Ascending aorta (tissue), 2 donors: ENCODE results near the gene ABCC4. TPM values are rescaled to one million over a fixed set of nuclear protein-coding genes. Genes with fewer than 3 reads are reported as not detected.

Experiments
- DNase-seq, 2 donors: peaks; one replicate each; pipeline ENCODE4 v3.0.0-alpha.2; 2019; ENCODE audit warnings: low spot score in 2 of 2
- H3K27ac ChIP-seq, 2 donors: fragments of 200-600 bp; sonication (generic); one replicate each; pipeline ENCODE4 v1.5.1; 2016 to 2017; ENCODE audit warnings: mild to moderate bottlenecking in 1 of 2
- H3K27me3 ChIP-seq: fragments of 200-600 bp; sonication (generic); one replicate; pipeline ENCODE4 v1.5.1; 2017
- H3K36me3 ChIP-seq, 2 donors: fragments of 200-600 bp; sonication (generic); one replicate each; pipeline ENCODE4 v1.5.1; 2016
- H3K4me1 ChIP-seq, 2 donors: fragments of 200-600 bp; sonication (generic); one replicate each; pipeline ENCODE4 v1.5.1; 2016 to 2017; ENCODE audit warnings: mild to moderate bottlenecking in 1 of 2
- H3K4me3 ChIP-seq, 2 donors: fragments of 200-600 bp; sonication (generic); one replicate each; pipeline ENCODE4 v1.5.1; 2016 to 2017; ENCODE audit warnings: mild to moderate bottlenecking in 1 of 2
- H3K9me3 ChIP-seq, 2 donors: fragments of 200-600 bp; sonication (generic); one replicate each; pipeline ENCODE4 v1.5.1; 2016
- intact Hi-C: fragments of 100-400 bp; cut with DNase I; formaldehyde crosslinking; loops from one replicate; pipeline ENCODE4 v1.15.1; 2023
- total RNA-seq: library from RNA; depleted of rRNA; stranded (reverse); fragments of >200 nt; gene quantifications from one replicate; pipeline ENCODE4 v1.1.0, GENCODE V29; 2016
- TF ChIP-seq, protein P1 (sequence below), 3 experiments: fragments of 200-600 bp in 2 of 3; fragments of 450-650 bp in 1 of 3; sonication (generic) in 2 of 3; IDR thresholded peaks; one replicate each; pipeline ENCODE4 v1.5.1; 2016 to 2019; ENCODE audit warnings: antibody characterized with exemption in 3 of 3, mild to moderate bottlenecking in 1 of 3, moderate library complexity in 1 of 3

The ABCC4 gene
- total RNA-seq, 1 donor from 2014 or later = 6.7 TPM

DNA sequence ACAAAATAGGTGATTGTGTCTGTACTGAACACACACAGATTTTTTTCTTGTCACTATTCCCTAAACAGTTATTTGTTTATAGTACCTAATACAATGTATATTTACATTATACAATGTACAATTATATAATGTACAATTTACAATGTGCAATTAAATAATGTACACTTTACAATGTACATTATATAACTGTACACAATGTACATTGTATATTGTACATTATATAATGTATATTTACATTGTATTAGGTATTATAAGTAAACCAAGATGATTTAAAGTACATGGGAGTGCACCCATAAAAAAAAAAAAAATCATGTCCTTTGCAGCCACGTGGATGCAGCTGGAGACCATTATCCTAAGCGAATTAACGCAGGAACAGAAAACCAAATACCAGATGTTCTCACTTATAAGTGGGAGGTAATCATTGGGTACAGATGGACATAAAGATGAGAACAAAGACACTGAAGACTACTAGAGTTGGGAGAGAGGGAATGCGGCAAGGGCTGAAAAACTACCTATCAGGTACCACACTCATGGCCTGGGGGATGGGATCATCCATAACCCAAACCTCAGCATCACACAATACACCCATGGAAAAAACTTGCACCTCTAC lies 68.1 kb downstream of the ABCC4 start:
- Histone ChIP-seq H3K36me3 (no peaks in the 10 kb centered on the region), H3K4me3 (no peak overlapping the region), H3K27me3 (no peaks in the 10 kb centered on the region), H3K4me1 (no peaks in the 10 kb centered on the region), H3K27ac (no peak overlapping the region), H3K9me3 (no peaks in the 10 kb centered on the region)
- DNase-seq = no peak
- intact Hi-C loops = no loop called here
- TF ChIP-seq, protein P1, sequence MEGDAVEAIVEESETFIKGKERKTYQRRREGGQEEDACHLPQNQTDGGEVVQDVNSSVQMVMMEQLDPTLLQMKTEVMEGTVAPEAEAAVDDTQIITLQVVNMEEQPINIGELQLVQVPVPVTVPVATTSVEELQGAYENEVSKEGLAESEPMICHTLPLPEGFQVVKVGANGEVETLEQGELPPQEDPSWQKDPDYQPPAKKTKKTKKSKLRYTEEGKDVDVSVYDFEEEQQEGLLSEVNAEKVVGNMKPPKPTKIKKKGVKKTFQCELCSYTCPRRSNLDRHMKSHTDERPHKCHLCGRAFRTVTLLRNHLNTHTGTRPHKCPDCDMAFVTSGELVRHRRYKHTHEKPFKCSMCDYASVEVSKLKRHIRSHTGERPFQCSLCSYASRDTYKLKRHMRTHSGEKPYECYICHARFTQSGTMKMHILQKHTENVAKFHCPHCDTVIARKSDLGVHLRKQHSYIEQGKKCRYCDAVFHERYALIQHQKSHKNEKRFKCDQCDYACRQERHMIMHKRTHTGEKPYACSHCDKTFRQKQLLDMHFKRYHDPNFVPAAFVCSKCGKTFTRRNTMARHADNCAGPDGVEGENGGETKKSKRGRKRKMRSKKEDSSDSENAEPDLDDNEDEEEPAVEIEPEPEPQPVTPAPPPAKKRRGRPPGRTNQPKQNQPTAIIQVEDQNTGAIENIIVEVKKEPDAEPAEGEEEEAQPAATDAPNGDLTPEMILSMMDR (IDR thresholded peaks at IDR 0.05) = no peak

DNA sequence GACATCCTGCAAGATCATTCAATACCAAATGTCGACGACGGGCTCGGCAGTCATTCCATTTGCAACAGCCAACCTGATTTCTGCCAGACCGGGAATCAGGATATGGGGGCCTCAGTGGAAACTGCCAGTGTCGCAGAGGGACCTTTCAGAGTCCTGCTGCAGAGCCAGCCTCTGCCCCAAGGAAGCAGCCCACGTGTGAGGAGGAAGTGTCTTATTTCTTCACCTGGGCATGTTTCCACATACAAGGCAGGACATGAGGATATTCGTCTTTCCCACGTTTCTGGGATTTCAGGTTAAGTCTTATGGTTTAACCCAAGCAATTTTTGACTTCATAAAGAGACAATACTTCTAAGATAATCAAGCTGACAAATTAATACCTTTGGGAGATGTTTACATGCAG lies 69.9 kb downstream of the ABCC4 start:
- H3K36me3 ChIP-seq = no peaks in the 10 kb centered on the region

DNA sequence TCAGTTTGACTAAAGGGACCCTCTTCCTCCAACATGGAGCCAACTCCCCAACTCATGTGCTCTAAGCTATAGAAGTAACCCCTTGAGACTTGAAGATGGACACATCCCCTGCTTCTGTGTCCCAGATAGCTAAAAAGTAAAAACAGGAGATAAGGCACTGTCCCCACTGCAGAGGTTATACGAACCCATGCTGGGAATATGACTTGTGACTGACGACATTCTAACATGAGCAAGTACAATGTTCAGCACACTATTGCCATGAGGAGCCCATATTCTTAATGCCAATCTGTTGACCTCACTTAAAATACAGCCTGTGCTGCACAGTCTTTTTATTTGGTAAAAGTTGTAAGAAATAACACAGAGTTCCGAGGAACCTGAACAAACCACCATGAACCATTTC lies 71.4 kb downstream of the ABCC4 start:
- H3K36me3 ChIP-seq = no peaks in the 10 kb centered on the region
- intact Hi-C loops = no loop called here
- H3K27me3 ChIP-seq = no peaks in the 10 kb centered on the region

More for the DNA sequence above, 69.9 kb downstream of the ABCC4 start:
- intact Hi-C loops = no loop called here
- H3K27ac ChIP-seq = no peak overlapping the region
- H3K4me3 ChIP-seq = no peak overlapping the region
- no peaks in the 10 kb centered on the region for H3K4me1 ChIP-seq
- no peaks in the 10 kb centered on the region for H3K9me3 ChIP-seq
- DNase-seq = no peak
- no peaks in the 10 kb centered on the region for H3K27me3 ChIP-seq
- TF ChIP-seq, protein P1 (IDR thresholded peaks at IDR 0.05) = no peak

DNA sequence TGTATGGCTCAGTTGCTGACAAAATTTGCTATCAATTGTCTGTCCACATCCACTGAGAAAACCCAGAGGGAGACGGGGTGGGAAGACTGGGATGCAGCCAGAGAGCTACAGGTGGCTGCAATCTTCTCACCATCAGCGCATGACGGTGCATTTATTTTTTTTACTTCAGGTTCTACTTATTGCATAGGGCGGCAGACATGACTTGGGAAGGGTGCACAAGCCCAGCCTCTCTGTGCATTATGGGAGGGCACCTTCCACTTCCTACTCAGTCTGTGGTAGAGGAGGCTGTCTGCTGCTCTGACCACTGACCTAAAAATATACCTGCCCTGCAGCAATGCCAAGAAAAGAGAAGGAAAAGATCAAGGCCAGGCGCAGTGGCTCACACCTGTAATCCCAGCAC lies 73.1 kb downstream of the ABCC4 start:
- no peaks in the 10 kb centered on the region for H3K9me3 ChIP-seq
- intact Hi-C loops = no loop called here
- TF ChIP-seq, protein P1 (IDR thresholded peaks at IDR 0.05) = no peak
- H3K36me3 ChIP-seq = no peaks in the 10 kb centered on the region
- H3K27me3 ChIP-seq = no peaks in the 10 kb centered on the region
- no peak for DNase-seq
- H3K4me3 ChIP-seq = no peak overlapping the region
- no peak overlapping the region for H3K27ac ChIP-seq
- no peaks in the 10 kb centered on the region for H3K4me1 ChIP-seq

More for the DNA sequence above, 71.4 kb downstream of the ABCC4 start:
- no peak overlapping the region for H3K27ac ChIP-seq
- no peaks in the 10 kb centered on the region for H3K9me3 ChIP-seq
- no peak overlapping the region for H3K4me3 ChIP-seq
- DNase-seq = no peak
- TF ChIP-seq, protein P1 (IDR thresholded peaks at IDR 0.05) = no peak
- H3K4me1 ChIP-seq = no peaks in the 10 kb centered on the region

DNA sequence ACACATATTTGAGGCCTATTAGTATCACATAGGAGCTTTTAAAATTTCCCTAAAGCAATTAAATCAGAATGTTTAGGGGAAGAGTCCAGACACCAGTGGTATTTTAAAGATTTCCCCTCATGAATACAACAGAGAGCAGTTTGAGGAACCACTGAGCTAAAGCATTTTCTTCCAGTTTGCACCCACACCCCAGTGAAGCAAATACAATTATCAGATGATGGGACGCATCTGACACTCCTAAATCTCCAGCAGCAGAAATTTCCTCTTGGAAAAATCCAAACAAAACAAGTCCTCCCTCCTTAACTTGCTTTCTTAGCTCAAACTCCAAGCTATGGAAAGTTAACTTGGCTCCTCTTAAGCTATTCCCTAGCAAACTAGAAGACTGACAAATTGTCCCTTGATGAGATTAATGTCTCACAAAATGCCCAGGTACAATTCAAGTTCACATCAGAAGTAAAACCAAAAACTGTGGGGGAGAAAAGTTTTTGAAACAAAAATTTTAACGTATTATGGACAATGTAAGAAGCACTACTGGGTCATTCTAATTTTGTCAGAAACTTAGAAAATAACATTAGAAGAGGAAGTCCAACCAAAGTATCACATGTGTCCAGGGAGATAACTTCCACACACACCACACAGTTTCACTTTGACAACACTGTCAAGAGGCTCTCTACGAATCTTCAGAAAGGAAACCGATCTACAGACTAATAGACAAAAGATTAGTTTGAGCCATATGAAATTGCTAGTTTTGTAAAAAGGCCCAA lies 74.1 kb downstream of the ABCC4 start:
- H3K4me3 ChIP-seq = no peak overlapping the region
- intact Hi-C loops = no loop called here
- no peaks in the 10 kb centered on the region for H3K4me1 ChIP-seq
- no peaks in the 10 kb centered on the region for H3K36me3 ChIP-seq
- TF ChIP-seq, protein P1 (IDR thresholded peaks at IDR 0.05) = no peak
- no peak overlapping the region for H3K27ac ChIP-seq
- H3K9me3 ChIP-seq = no peaks in the 10 kb centered on the region
- no peaks in the 10 kb centered on the region for H3K27me3 ChIP-seq
- no peak for DNase-seq
